HG03354 (cell line): ENCODE measurements around the gene RAB24.

Experiments
- ATAC-seq: cut with Tn5 transposase; IDR thresholded peaks from one replicate; pipeline ENCODE4 v1.9.1; 2021; ENCODE audit warnings: mild to moderate bottlenecking; ENCODE audit not compliant: unreplicated experiment, poor library complexity, severe bottlenecking

Gene RAB24

GRCh38 chr5:177253252-177253651 is 50.3 kb downstream of the RAB24 start:
- no peak for ATAC-seq
